Measurements from ENCODE around the gene SMARCD3. TPM values are rescaled to one million over a fixed set of nuclear protein-coding genes. Genes with fewer than 3 reads are reported as not detected.

SMARCD3 gene
- total RNA-seq, 1 donor from 2014 or later, result 105 TPM

DNA sequence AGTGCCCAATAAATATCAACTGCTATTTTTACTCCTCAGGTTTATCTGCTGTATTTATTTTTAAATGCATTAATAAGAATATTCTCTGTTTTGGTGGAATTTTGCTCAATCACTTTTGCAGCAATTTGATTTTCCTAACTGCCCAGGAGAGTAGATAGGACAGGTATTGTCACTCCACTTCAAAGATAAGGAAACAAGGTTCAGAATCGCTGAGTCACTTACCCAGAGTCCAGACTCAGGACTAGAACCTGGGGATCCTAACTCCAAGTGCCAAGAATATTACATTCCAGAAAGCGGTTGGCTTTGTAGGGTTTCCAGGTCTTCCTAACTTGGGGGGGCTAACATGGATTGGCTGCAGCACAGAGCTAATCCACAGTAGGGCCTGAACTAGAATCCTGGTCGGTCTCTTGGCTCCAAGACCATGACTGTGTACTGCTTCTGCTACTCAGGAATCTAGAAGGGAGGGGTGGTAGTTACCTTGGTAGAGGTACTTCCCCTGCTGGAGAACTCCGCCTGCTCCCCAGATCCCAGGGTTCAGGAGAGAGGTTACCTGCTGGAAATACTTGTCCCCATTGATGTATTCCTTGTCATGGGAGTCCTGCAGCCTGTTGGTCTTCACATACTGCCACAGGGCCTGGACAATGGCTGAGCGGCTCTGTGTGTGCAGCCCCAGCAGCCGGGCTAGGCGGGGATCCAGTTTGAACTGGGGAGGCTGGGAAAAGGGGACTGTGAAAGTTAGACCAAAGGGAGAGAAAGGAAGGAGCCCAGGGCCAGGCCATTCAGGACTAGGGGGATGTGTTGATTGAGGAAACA lies 7.3 kb downstream of the SMARCD3 start:
- H3K4me3 ChIP-seq, result no peak overlapping the region
- peaks cover 55 to 56% of the 10 kb centered on the region in 2 donors for H3K36me3 ChIP-seq
- intact Hi-C loops (cut with DNase I), result loop anchor here (10.0 kb wide), 3 partner anchors 264 to 634 kb away; partner anchors contain the start of gene PRKAG2
- H3K27ac ChIP-seq, result no peak overlapping the region
- no peaks in the 10 kb centered on the region for H3K27me3 ChIP-seq
- H3K9me3 ChIP-seq, result no peaks in the 10 kb centered on the region
- TF ChIP-seq, protein P1, sequence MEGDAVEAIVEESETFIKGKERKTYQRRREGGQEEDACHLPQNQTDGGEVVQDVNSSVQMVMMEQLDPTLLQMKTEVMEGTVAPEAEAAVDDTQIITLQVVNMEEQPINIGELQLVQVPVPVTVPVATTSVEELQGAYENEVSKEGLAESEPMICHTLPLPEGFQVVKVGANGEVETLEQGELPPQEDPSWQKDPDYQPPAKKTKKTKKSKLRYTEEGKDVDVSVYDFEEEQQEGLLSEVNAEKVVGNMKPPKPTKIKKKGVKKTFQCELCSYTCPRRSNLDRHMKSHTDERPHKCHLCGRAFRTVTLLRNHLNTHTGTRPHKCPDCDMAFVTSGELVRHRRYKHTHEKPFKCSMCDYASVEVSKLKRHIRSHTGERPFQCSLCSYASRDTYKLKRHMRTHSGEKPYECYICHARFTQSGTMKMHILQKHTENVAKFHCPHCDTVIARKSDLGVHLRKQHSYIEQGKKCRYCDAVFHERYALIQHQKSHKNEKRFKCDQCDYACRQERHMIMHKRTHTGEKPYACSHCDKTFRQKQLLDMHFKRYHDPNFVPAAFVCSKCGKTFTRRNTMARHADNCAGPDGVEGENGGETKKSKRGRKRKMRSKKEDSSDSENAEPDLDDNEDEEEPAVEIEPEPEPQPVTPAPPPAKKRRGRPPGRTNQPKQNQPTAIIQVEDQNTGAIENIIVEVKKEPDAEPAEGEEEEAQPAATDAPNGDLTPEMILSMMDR (IDR thresholded peaks at IDR 0.05), result no peak
- H3K4me1 ChIP-seq, result peaks cover 16 to 20% of the 10 kb centered on the region in 2 donors
- no peak for DNase-seq (ENCODE audit: low spot score in 2 of 2)

DNA sequence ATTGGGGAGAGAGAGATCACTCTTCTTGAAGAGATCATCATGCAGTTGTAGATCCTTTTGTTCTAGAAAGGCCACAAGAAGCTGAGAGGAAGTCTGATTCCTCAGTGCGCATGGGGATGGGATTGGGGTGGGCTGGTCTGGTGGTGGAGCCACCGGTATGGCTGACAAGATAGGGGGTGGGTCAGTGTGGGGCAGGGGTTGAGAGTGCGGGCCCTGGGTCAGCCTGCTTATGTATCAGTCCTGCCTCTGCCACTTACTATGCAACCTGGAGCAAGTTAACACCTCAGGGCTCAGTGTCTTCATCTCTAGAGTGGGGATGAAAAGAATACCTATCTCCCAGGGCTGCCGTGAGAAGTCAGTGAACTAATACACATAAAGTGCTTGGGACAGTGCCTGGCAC lies 8.0 kb downstream of the SMARCD3 start:
- Histone ChIP-seq H3K27me3 (no peaks in the 10 kb centered on the region), H3K9me3 (no peaks in the 10 kb centered on the region), H3K4me1 (peaks cover 12 to 16% of the 10 kb centered on the region in 2 donors), H3K27ac (no peak overlapping the region), H3K4me3 (no peak overlapping the region), H3K36me3 (peaks cover 61 to 62% of the 10 kb centered on the region in 2 donors)
- no peak for DNase-seq (ENCODE audit: low spot score in 2 of 2)
- intact Hi-C loops (cut with DNase I), result loop anchor here (10.0 kb wide), 3 partner anchors 264 to 634 kb away; partner anchors contain the start of gene PRKAG2
- TF ChIP-seq, protein P1 (IDR thresholded peaks at IDR 0.05), result no peak

DNA sequence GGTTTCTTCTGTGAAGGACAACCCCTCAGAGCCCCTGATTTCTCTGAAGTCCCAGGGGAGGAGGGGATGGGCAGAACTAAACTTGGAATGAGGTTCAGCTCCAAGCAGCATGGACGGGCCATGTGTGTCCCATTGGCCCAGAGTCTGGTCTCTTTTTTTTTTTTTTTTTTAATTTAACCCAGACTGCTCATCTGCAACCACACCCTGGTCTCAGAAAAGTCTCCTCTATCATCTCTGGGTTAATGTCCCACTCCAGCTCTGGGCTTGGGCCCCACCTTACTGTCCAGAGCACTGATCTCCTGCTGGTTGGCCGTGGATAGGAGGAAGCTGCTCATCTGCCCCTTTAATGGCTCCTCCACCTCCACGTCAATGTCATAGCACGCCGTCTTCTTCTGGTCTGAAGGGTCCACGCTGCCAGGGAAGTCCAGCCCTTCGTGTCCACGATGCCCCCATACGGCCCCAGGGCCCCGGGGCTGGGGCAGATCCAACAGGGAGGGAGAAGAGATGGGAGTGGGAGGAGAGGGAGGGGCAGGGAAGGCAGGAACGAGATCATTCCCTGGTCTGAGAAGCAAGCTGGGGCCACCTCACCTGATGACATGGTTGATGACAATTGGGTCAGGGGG lies 8.5 kb downstream of the SMARCD3 start:
- Histone ChIP-seq H3K27me3 (no peaks in the 10 kb centered on the region), H3K4me1 (peaks cover 6 to 12% of the 10 kb centered on the region in 2 donors), H3K27ac (no peak overlapping the region), H3K36me3 (peaks cover 67 to 68% of the 10 kb centered on the region in 2 donors), H3K4me3 (no peak overlapping the region), H3K9me3 (no peaks in the 10 kb centered on the region)
- DNase-seq (ENCODE audit: low spot score in 2 of 2), result no peak
- TF ChIP-seq, protein P1 (IDR thresholded peaks at IDR 0.05), result no peak
- intact Hi-C loops (cut with DNase I), result loop anchor here (10.0 kb wide), 3 partner anchors 265 to 635 kb away; partner anchors contain the start of gene PRKAG2

DNA sequence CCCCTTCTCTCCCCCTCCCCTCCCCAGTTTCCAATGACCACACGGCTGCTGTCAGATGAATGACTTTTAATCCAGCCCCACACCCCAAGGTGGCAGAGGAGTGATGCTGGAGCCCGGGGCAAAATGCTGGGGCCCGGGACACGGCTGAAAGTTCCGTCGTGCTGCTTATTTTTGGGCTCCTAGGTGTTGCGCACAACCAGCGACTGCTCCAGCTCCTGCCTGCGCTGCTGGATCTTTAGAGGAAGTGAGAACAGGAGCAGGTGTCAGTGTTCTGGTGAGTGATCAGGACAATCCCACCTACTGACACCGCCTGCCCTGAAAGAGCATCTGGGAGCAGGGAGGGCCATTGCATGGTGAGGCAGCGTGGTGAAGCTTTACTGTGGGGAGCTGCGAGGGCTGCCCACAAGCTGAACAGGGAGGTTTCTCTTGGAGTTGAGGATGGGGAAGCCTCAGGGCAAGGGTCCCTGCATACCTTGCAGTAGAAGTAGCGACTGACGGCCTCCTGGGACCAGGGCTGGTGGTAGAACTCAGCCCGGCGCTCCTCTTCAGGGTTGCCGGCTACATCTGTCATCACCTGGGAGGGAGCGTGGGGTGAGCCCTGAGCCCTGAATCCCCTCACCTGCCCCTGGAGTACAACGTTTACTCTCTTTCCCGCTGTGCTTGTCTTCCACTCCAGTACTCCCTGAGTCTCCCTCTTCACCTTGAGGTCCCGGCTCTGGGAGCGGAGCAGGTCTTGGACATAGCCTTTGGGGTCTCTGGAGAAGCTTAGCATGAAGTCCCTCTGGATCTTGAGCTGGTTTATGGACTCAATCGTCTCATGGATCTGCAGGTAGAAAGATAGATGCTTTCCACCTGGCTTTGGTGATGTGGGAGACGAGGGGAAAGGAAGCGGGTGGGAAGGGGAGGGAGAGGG lies 9.3 kb downstream of the SMARCD3 start:
- no peak overlapping the region for H3K4me3 ChIP-seq
- DNase-seq (ENCODE audit: low spot score in 2 of 2), result no peak
- no peak overlapping the region for H3K27ac ChIP-seq
- H3K36me3 ChIP-seq, result peaks cover 70 to 73% of the 10 kb centered on the region in 2 donors
- intact Hi-C loops (cut with DNase I), result no loop called here
- no peaks in the 10 kb centered on the region for H3K27me3 ChIP-seq
- no peaks in the 10 kb centered on the region for H3K9me3 ChIP-seq
- TF ChIP-seq, protein P1 (IDR thresholded peaks at IDR 0.05), result no peak
- H3K4me1 ChIP-seq, result peaks cover 0 to 5% of the 10 kb centered on the region in 2 donors

- H3K4me3 ChIP-seq, result no peak overlapping the region
- H3K36me3 ChIP-seq, result peaks cover 70 to 73% of the 10 kb centered on the region in 2 donors
- peaks cover 4 to 7% of the 10 kb centered on the region in 2 donors for H3K4me1 ChIP-seq
- intact Hi-C loops (cut with DNase I), result no loop called here
- H3K9me3 ChIP-seq, result no peaks in the 10 kb centered on the region
- no peak for DNase-seq (ENCODE audit: low spot score in 2 of 2)
- no peak overlapping the region for H3K27ac ChIP-seq
- no peaks in the 10 kb centered on the region for H3K27me3 ChIP-seq
- TF ChIP-seq, protein P1 (IDR thresholded peaks at IDR 0.05), result no peak
Measured at GRCh38 chr7:151238190-151238810, 10.2 kb downstream of the SMARCD3 start.

All from ascending aorta (tissue), 2 donors.